ENCODE data around the gene GNB1L. TPM values are rescaled to one million over a fixed set of nuclear protein-coding genes. Genes with fewer than 3 reads are reported as not detected.

Gene GNB1L
- total and polyA plus RNA-seq, 2 experiments from 2014 or later: 14.3 to 16.5 TPM

- H3K4me3 ChIP-seq: no peak overlapping the region
- H3K27me3 ChIP-seq (replicated peaks; ENCODE audit: insufficient read depth): peaks cover 18% of the 10 kb centered on the region; the same call in 1 of the 2 replicates
- H3K4me1 ChIP-seq (ENCODE audit: insufficient read depth): 0 out of 2 replicates have a peak, but pooled peaks cover 4% of the 10 kb centered on the region
- no peak overlapping the region for H3K4me2 ChIP-seq (ENCODE audit: unreplicated experiment)
- H3K27ac ChIP-seq: no peak overlapping the region
- no peaks in the 10 kb centered on the region for H3K9me2 ChIP-seq (ENCODE audit: insufficient read depth)
- no peaks in the 10 kb centered on the region for H3F3A ChIP-seq (ENCODE audit: insufficient read depth)
- H3K79me2 ChIP-seq (ENCODE audit: insufficient read depth): no peaks in the 10 kb centered on the region
- 69 to 77% methylated on average over 13 to 23 of the region's 27 CpGs for WGBS, 2 experiments (ENCODE audit: low coverage in 1 of 2, low lambda C conversion rate in 2 of 2, missing lambda C conversion rate in 2 of 2)
- in situ Hi-C loops (cut with MboI): no loop called here
- H3K9me3 ChIP-seq (ENCODE audit: low read depth): no peaks in the 10 kb centered on the region
- no peaks in the 10 kb centered on the region for H4K20me1 ChIP-seq (ENCODE audit: insufficient read depth)
- H2AFZ ChIP-seq: no peak overlapping the region
- TF ChIP-seq EZH2 (IDR thresholded peaks at IDR 0.05; ENCODE audit: insufficient read depth, poor library complexity, severe bottlenecking) (no peak), EZH2phosphoT487 (IDR thresholded peaks at IDR 0.05; ENCODE audit: insufficient read depth, low read depth) (no peak)
- no peak for DNase-seq
- no peak overlapping the region for H3K9ac ChIP-seq
- H3K36me3 ChIP-seq (ENCODE audit: low read depth): no peaks in the 10 kb centered on the region
Measured at GRCh38 chr22:19750507-19751490, 103.9 kb downstream of the GNB1L start.

- no peaks in the 10 kb centered on the region for H3F3A ChIP-seq (ENCODE audit: insufficient read depth)
- 69% methylated on average over 11 of the region's 12 CpGs for WGBS, 2 experiments (ENCODE audit: low coverage in 1 of 2, low lambda C conversion rate in 2 of 2, missing lambda C conversion rate in 2 of 2)
- H3K9ac ChIP-seq: no peak overlapping the region
- DNase-seq: no peak
- H3K27ac ChIP-seq: no peak overlapping the region
- peaks cover 9% of the 10 kb centered on the region; the same call in 1 of the 2 replicates for H3K27me3 ChIP-seq (replicated peaks; ENCODE audit: insufficient read depth)
- H3K9me2 ChIP-seq (ENCODE audit: insufficient read depth): no peaks in the 10 kb centered on the region
- no peak overlapping the region for H2AFZ ChIP-seq
- H3K4me1 ChIP-seq (ENCODE audit: insufficient read depth): 0 out of 2 replicates have a peak, but pooled peaks cover under 1% of the 10 kb centered on the region
- in situ Hi-C loops (cut with MboI): no loop called here
- no peak overlapping the region for H3K4me3 ChIP-seq
- H3K79me2 ChIP-seq (ENCODE audit: insufficient read depth): no peaks in the 10 kb centered on the region
- H3K36me3 ChIP-seq (ENCODE audit: low read depth): no peaks in the 10 kb centered on the region
- no peak overlapping the region for H3K4me2 ChIP-seq (ENCODE audit: unreplicated experiment)
- no peaks in the 10 kb centered on the region for H3K9me3 ChIP-seq (ENCODE audit: low read depth)
- TF ChIP-seq EZH2phosphoT487 (IDR thresholded peaks at IDR 0.05; ENCODE audit: insufficient read depth, low read depth) (no peak), EZH2 (IDR thresholded peaks at IDR 0.05; ENCODE audit: insufficient read depth, poor library complexity, severe bottlenecking) (no peak)
- H4K20me1 ChIP-seq (ENCODE audit: insufficient read depth): no peaks in the 10 kb centered on the region
Measured at GRCh38 chr22:19749876-19750275, 104.8 kb downstream of the GNB1L start.

GRCh38 chr22:19748991-19749664 lies 105.5 kb downstream of the GNB1L start:
- H3F3A ChIP-seq (ENCODE audit: insufficient read depth): no peaks in the 10 kb centered on the region
- no peaks in the 10 kb centered on the region for H3K4me1 ChIP-seq (ENCODE audit: insufficient read depth)
- H4K20me1 ChIP-seq (ENCODE audit: insufficient read depth): no peaks in the 10 kb centered on the region
- WGBS, 2 experiments (ENCODE audit: low coverage in 1 of 2, low lambda C conversion rate in 2 of 2, missing lambda C conversion rate in 2 of 2): 69 to 72% methylated on average over 15 of the region's 15 CpGs
- no peak overlapping the region for H3K9ac ChIP-seq
- H3K4me3 ChIP-seq: no peak overlapping the region
- no peaks in the 10 kb centered on the region for H3K9me3 ChIP-seq (ENCODE audit: low read depth)
- no peaks in the 10 kb centered on the region for H3K9me2 ChIP-seq (ENCODE audit: insufficient read depth)
- no peak for DNase-seq
- H3K27ac ChIP-seq: no peak overlapping the region
- in situ Hi-C loops (cut with MboI): no loop called here
- no peaks in the 10 kb centered on the region for H3K79me2 ChIP-seq (ENCODE audit: insufficient read depth)
- peaks cover 3% of the 10 kb centered on the region; the same call in 1 of the 2 replicates for H3K27me3 ChIP-seq (replicated peaks; ENCODE audit: insufficient read depth)
- H3K36me3 ChIP-seq (ENCODE audit: low read depth): no peaks in the 10 kb centered on the region
- no peak for TF ChIP-seq EZH2phosphoT487 (IDR thresholded peaks at IDR 0.05; ENCODE audit: insufficient read depth, low read depth)
- TF ChIP-seq EZH2 (IDR thresholded peaks at IDR 0.05; ENCODE audit: insufficient read depth, poor library complexity, severe bottlenecking): no peak
- no peak overlapping the region for H2AFZ ChIP-seq
- no peak overlapping the region for H3K4me2 ChIP-seq (ENCODE audit: unreplicated experiment)

GRCh38 chr22:19748139-19748538 lies 106.5 kb downstream of the GNB1L start:
- no peak overlapping the region for H3K4me3 ChIP-seq
- no peaks in the 10 kb centered on the region for H3K9me3 ChIP-seq (ENCODE audit: low read depth)
- no peaks in the 10 kb centered on the region for H3K79me2 ChIP-seq (ENCODE audit: insufficient read depth)
- no peaks in the 10 kb centered on the region for H3K4me1 ChIP-seq (ENCODE audit: insufficient read depth)
- H3K9ac ChIP-seq: no peak overlapping the region
- no peaks in the 10 kb centered on the region for H4K20me1 ChIP-seq (ENCODE audit: insufficient read depth)
- no peak overlapping the region for H3K27ac ChIP-seq
- no peaks in the 10 kb centered on the region for H3K9me2 ChIP-seq (ENCODE audit: insufficient read depth)
- H3F3A ChIP-seq (ENCODE audit: insufficient read depth): no peaks in the 10 kb centered on the region
- no peaks in the 10 kb centered on the region for H3K36me3 ChIP-seq (ENCODE audit: low read depth)
- H2AFZ ChIP-seq: no peak overlapping the region
- 68 to 76% methylated on average over 4 of the region's 4 CpGs for WGBS, 2 experiments (ENCODE audit: low coverage in 1 of 2, low lambda C conversion rate in 2 of 2, missing lambda C conversion rate in 2 of 2)
- in situ Hi-C loops (cut with MboI): no loop called here
- no peaks in the 10 kb centered on the region; the same call in 1 of the 2 replicates for H3K27me3 ChIP-seq (replicated peaks; ENCODE audit: insufficient read depth)
- H3K4me2 ChIP-seq (ENCODE audit: unreplicated experiment): no peak overlapping the region
- no peak for DNase-seq
- TF ChIP-seq EZH2 (IDR thresholded peaks at IDR 0.05; ENCODE audit: insufficient read depth, poor library complexity, severe bottlenecking): no peak
- TF ChIP-seq EZH2phosphoT487 (IDR thresholded peaks at IDR 0.05; ENCODE audit: insufficient read depth, low read depth): no peak

Data from GM23248 (cell line).